Upper lobe of right lung (tissue), 1 donor: ENCODE data around the gene EGFL7. TPM values are rescaled to one million over a fixed set of nuclear protein-coding genes. Genes with fewer than 3 reads are reported as not detected.

Experiments
- ATAC-seq: fragments of 200-7000 bp; cut with Tn5 transposase; one replicate; pipeline ENCODE4 v1.9.1; 2020; ENCODE audit warnings: mild to moderate bottlenecking, moderate library complexity
- DNase-seq: peaks from one replicate; pipeline ENCODE4 v3.0.0-alpha.2; 2020
- H3K27ac ChIP-seq: fragments of 200-600 bp; one replicate; pipeline ENCODE4 v1.8.0; 2022
- H3K27me3 ChIP-seq: fragments of 200-600 bp; one replicate; pipeline ENCODE4 v1.8.0; 2022; ENCODE audit warnings: mild to moderate bottlenecking
- H3K36me3 ChIP-seq: fragments of 200-600 bp; one replicate; pipeline ENCODE4 v1.8.0; 2022
- H3K4me1 ChIP-seq: fragments of 200-600 bp; one replicate; pipeline ENCODE4 v1.8.0; 2022
- H3K4me3 ChIP-seq: fragments of 200-600 bp; one replicate; pipeline ENCODE4 v1.8.0; 2022; ENCODE audit warnings: mild to moderate bottlenecking
- H3K9me3 ChIP-seq: fragments of 200-600 bp; one replicate; pipeline ENCODE4 v1.8.0; 2022
- CTCF ChIP-seq: fragments of 200-600 bp; IDR thresholded peaks from one replicate; pipeline ENCODE4 v1.8.0; 2022; ENCODE audit warnings: antibody characterized with exemption
- intact Hi-C: fragments of 100-400 bp; cut with DNase I; formaldehyde crosslinking; loops from one replicate; pipeline ENCODE4 v1.11.0; 2022
- total RNA-seq: library from RNA; stranded (reverse); fragmentation: NEBNext Ultra II Directional; extraction: Animal tissue kit (Norgen Biotek cat#: 25700); gene quantifications from one replicate; pipeline ENCODE4 v1.2.1, GENCODE V29; 2021
- donor health status: DM: no; HTN: yes; CAD: no; lungs with severe emphysema.

Gene EGFL7
- total RNA-seq, 1 donor from 2014 or later, result 302 TPM

GRCh38 chr9:136690806-136691261 lies 28.1 kb downstream of the EGFL7 start:
- TF ChIP-seq CTCF, result no peak
- Histone ChIP-seq H3K4me1 (peaks cover 41% of the 10 kb centered on the region), H3K36me3 (no peaks in the 10 kb centered on the region), H3K27ac (peak overlapping the region; percentile 47), H3K27me3 (no peaks in the 10 kb centered on the region), H3K9me3 (no peaks in the 10 kb centered on the region), H3K4me3 (no peak overlapping the region)
- peak; percentile 79 for DNase-seq
- intact Hi-C loops, result no loop called here
- no peak for ATAC-seq

- Histone ChIP-seq H3K36me3 (no peaks in the 10 kb centered on the region), H3K4me1 (peaks cover 36% of the 10 kb centered on the region), H3K4me3 (no peak overlapping the region), H3K27ac (no peak overlapping the region), H3K9me3 (no peaks in the 10 kb centered on the region), H3K27me3 (no peaks in the 10 kb centered on the region)
- intact Hi-C loops, result no loop called here
- no peak for TF ChIP-seq CTCF
- DNase-seq, result no peak
- ATAC-seq, result no peak
These were observed 28.8 kb downstream of the EGFL7 start for GRCh38 chr9:136691316-136692184.

GRCh38 chr9:136692185-136693134 lies 29.7 kb downstream of the EGFL7 start:
- no peaks in the 10 kb centered on the region for H3K36me3 ChIP-seq
- no peaks in the 10 kb centered on the region for H3K9me3 ChIP-seq
- H3K4me3 ChIP-seq, result no peak overlapping the region
- no peak for ATAC-seq
- H3K27ac ChIP-seq, result no peak overlapping the region
- peaks cover 37% of the 10 kb centered on the region for H3K4me1 ChIP-seq
- intact Hi-C loops, result no loop called here
- DNase-seq, result no peak
- no peak for TF ChIP-seq CTCF
- no peaks in the 10 kb centered on the region for H3K27me3 ChIP-seq

GRCh38 chr9:136693135-136693489 lies 30.4 kb downstream of the EGFL7 start:
- Histone ChIP-seq H3K9me3 (no peaks in the 10 kb centered on the region), H3K4me1 (peaks cover 37% of the 10 kb centered on the region), H3K27ac (peak overlapping the region; percentile 58), H3K4me3 (no peak overlapping the region), H3K36me3 (no peaks in the 10 kb centered on the region), H3K27me3 (no peaks in the 10 kb centered on the region)
- no peak for TF ChIP-seq CTCF
- no peak for ATAC-seq
- no peak for DNase-seq
- intact Hi-C loops, result no loop called here

GRCh38 chr9:136693490-136694162 lies 30.9 kb downstream of the EGFL7 start:
- Histone ChIP-seq H3K27me3 (no peaks in the 10 kb centered on the region), H3K9me3 (no peaks in the 10 kb centered on the region), H3K4me1 (peaks cover 32% of the 10 kb centered on the region), H3K36me3 (no peaks in the 10 kb centered on the region), H3K27ac (peak overlapping the region; percentile 58), H3K4me3 (no peak overlapping the region)
- TF ChIP-seq CTCF, result no peak
- intact Hi-C loops, result no loop called here
- peak; percentile 90 for DNase-seq
- peak; percentile 70 for ATAC-seq
